ENCODE measurements around the gene ARHGEF19.

ARHGEF19 gene

GRCh38 chr1:16242556-16243214 is 30.2 kb upstream of the ARHGEF19 start:
- no peak for TF ChIP-seq CTCF (IDR thresholded peaks at IDR 0.05)
- Mint-ChIP-seq H3K27me3 (ENCODE audit: low read depth, poor library complexity) (no peaks in the 10 kb centered on the region), H3K4me3 (no peak overlapping the region), H3K9me3 (no peaks in the 10 kb centered on the region), H3K4me1 (peaks cover 22% of the 10 kb centered on the region), H3K36me3 (ENCODE audit: low read depth) (peaks cover 11% of the 10 kb centered on the region), H3K27ac (no peak overlapping the region)
- DNase-seq, result no peak

- Mint-ChIP-seq H3K9me3 (no peaks in the 10 kb centered on the region), H3K27me3 (ENCODE audit: low read depth, poor library complexity) (peaks cover 2% of the 10 kb centered on the region), H3K36me3 (ENCODE audit: low read depth) (no peaks in the 10 kb centered on the region), H3K27ac (no peak overlapping the region), H3K4me3 (no peak overlapping the region), H3K4me1 (peaks cover 35% of the 10 kb centered on the region)
- DNase-seq, result no peak
- TF ChIP-seq CTCF (IDR thresholded peaks at IDR 0.05), result no peak
Measured at GRCh38 chr1:16241221-16241708, 28.8 kb upstream of the ARHGEF19 start.

GRCh38 chr1:16239972-16240491 is 27.6 kb upstream of the ARHGEF19 start:
- H3K27ac Mint-ChIP-seq, result no peak overlapping the region
- no peak for TF ChIP-seq CTCF (IDR thresholded peaks at IDR 0.05)
- H3K9me3 Mint-ChIP-seq, result no peaks in the 10 kb centered on the region
- DNase-seq, result no peak
- peaks cover 38% of the 10 kb centered on the region for H3K4me1 Mint-ChIP-seq
- peaks cover 3% of the 10 kb centered on the region for H3K27me3 Mint-ChIP-seq (ENCODE audit: low read depth, poor library complexity)
- no peaks in the 10 kb centered on the region for H3K36me3 Mint-ChIP-seq (ENCODE audit: low read depth)
- no peak overlapping the region for H3K4me3 Mint-ChIP-seq

- Mint-ChIP-seq H3K4me3 (peak overlapping the region; percentile 86), H3K27me3 (ENCODE audit: low read depth, poor library complexity) (peaks cover 7% of the 10 kb centered on the region), H3K36me3 (ENCODE audit: low read depth) (no peaks in the 10 kb centered on the region), H3K4me1 (peaks cover 27% of the 10 kb centered on the region), H3K9me3 (no peaks in the 10 kb centered on the region), H3K27ac (no peak overlapping the region)
- DNase-seq, result no peak
- no peak for TF ChIP-seq CTCF (IDR thresholded peaks at IDR 0.05)
Measured at GRCh38 chr1:16237343-16237830, 24.9 kb upstream of the ARHGEF19 start.

GRCh38 chr1:16236511-16237342 is 24.3 kb upstream of the ARHGEF19 start, which contains the start of gene CPLANE2:
TSS of gene CPLANE2 (minus strand) at chr1:16237183. CDS start at chr1:16236742, 441 bp downstream.
- Mint-ChIP-seq H3K4me1 (peaks cover 27% of the 10 kb centered on the region), H3K27ac (no peak within 1 kb of the TSS), H3K27me3 (ENCODE audit: low read depth, poor library complexity) (peaks cover 7% of the 10 kb centered on the region), H3K36me3 (ENCODE audit: low read depth) (no peaks in the 10 kb centered on the region), H3K4me3 (peak within 1 kb of the TSS; percentile 86), H3K9me3 (no peaks in the 10 kb centered on the region)
- no peak for TF ChIP-seq CTCF (IDR thresholded peaks at IDR 0.05)
- peak; percentile 97 for DNase-seq

All from nephron progenitor cell (in vitro differentiated cells).